Gastroesophageal sphincter (tissue), 4 donors: ENCODE measurements around the gene CACNA1F. TPM values are rescaled to one million over a fixed set of nuclear protein-coding genes. Genes with fewer than 3 reads are reported as not detected.

ENCODE experiments used
- ATAC-seq: fragments of 150-250 bp; one replicate; pipeline ENCODE4 v1.9.1; 2016; ENCODE audit warnings: mild to moderate bottlenecking, moderate library complexity
- H3K27ac ChIP-seq, 4 donors: fragments of 200-600 bp; sonication (generic) in 3 of 4; 1 replicate in 3 of 4; 2 replicates in 1 of 4; pipeline ENCODE4 v1.5.1; 2016 to 2019
- H3K27me3 ChIP-seq: fragments of 200-600 bp; sonication (generic); one replicate; pipeline ENCODE4 v1.5.1; 2019
- H3K36me3 ChIP-seq, 2 donors: fragments of 200-600 bp; sonication (generic); one replicate each; pipeline ENCODE4 v1.5.1; 2019; ENCODE audit warnings: control low read depth in 1 of 2
- H3K4me1 ChIP-seq, 3 donors: fragments of 200-600 bp; sonication (generic); 1 replicate in 2 of 3; 2 replicates in 1 of 3; pipeline ENCODE4 v1.5.1; 2016 to 2019; ENCODE audit warnings: control low read depth in 2 of 3
- H3K4me3 ChIP-seq, 2 donors: fragments of 200-600 bp; sonication (generic); one replicate each; pipeline ENCODE4 v1.5.1; 2019; ENCODE audit warnings: mild to moderate bottlenecking in 1 of 2, moderate library complexity in 1 of 2
- H3K9me3 ChIP-seq, 3 donors: fragments of 200-600 bp; sonication (generic); one replicate each; pipeline ENCODE4 v1.5.1; 2017 to 2019; ENCODE audit warnings: control low read depth in 2 of 3
- EP300 ChIP-seq: sonication (generic); formaldehyde crosslinking; IDR thresholded peaks from one replicate; pipeline ENCODE4 v1.6.1; 2017; ENCODE audit warnings: antibody characterized with exemption, mild to moderate bottlenecking
- POLR2A ChIP-seq, 2 donors: fragments of 450-650 bp; IDR thresholded peaks; one replicate each; pipeline ENCODE4 v1.6.1; 2017; ENCODE audit warnings: antibody characterized with exemption in 2 of 2, mild to moderate bottlenecking in 2 of 2, moderate library complexity in 1 of 2
- POLR2AphosphoS5 ChIP-seq: sonication (generic); formaldehyde crosslinking; IDR thresholded peaks from one replicate; pipeline ENCODE4 v1.6.1; 2017; ENCODE audit warnings: antibody characterized with exemption
- WGBS, 2 donors: methylation state at CpG; one replicate each; pipeline ENCODE4 v1.1.5; 2018; ENCODE audit warnings: low coverage in 1 of 2; 5-methylcytosine and 5-hydroxymethylcytosine counted together
- total RNA-seq, 4 donors: library from RNA; depleted of rRNA; stranded (reverse); fragments of >200 nt; gene quantifications; one replicate each; pipeline ENCODE4 v1.1.0, GENCODE V29; 2016
- TF ChIP-seq, protein P1 (sequence below), 4 experiments: fragments of 200-600 bp in 2 of 4; fragments of 450-650 bp in 2 of 4; sonication (generic) in 1 of 4; IDR thresholded peaks; one replicate each; pipeline ENCODE4 v1.5.1; 2017 to 2019; ENCODE audit warnings: antibody characterized with exemption in 4 of 4, mild to moderate bottlenecking in 2 of 4, moderate library complexity in 2 of 4

The CACNA1F gene
- total RNA-seq, 4 donors from 2014 or later: 1.7 TPM; not detected in 3

DNA sequence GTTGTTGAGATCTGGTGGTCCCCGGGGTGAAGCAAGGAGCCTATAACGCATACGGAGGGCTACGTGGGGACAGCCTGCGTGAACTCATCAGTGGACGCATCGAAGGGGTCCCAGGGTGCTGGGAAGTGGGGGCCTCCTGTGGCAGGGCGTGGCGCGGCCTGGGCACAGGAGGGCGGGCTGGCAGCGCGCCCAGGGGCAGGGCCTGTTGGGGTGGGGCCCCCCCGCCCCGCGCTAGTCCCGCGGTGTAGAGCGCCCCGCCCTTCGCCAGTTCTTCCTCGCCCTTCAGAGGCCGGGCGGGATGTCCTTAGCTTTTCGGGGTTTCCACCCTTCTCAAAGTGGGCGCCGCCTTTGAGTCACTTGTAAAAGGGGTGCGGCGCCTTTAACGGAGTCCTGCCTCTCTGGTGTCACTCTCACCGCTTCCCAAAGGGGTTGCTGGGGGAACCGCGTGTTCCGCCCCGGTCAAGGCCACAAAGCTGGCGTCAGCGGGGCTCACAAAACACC is 60.8 kb downstream of the CACNA1F start:
- 66% methylated on average over 12 of the region's 37 CpGs; no CpG with 5 or more reads in 1 of the 2 donors for WGBS, 2 donors
- H3K4me1 ChIP-seq: peaks cover 0 to 42% (median 3%) of the 10 kb centered on the region in 3 donors

DNA sequence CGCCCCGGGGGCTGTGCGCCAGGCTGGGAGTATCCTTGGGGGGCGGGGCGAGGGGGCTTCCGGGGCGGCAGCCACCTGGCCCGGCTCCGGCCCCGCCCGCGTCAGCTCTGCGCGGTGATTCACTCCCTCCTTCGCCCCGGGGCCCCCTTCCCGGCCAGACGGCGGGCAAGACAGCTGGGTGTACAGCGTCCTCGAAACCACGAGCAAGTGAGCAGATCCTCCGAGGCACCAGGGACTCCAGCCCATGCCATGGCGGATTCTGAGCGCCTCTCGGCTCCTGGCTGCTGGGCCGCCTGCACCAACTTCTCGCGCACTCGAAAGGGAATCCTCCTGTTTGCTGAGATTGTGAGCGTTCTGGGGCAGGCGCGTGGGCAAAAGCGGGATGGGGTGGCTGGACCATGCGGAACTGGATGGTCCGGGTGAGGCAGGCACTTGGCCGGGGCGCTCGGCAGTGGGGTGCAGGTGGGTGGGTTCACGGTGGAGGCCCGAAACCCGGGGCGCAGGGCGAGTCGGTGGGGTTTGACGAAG is 61.3 kb downstream of the CACNA1F start, which contains the start of gene PLP2:
Gene PLP2 (plus strand): TSS at position 147 of the 528 bp plus-strand sequence. CDS start 103 bp downstream, at position 250.
- Histone ChIP-seq H3K27ac (peak within 1 kb of the TSS; percentile 82 to 96 (median 93)), H3K27me3 (no peaks in the 10 kb centered on the region), H3K36me3 (peaks cover 0 to 32% of the 10 kb centered on the region in 2 donors), H3K4me1 (peaks cover 0 to 41% (median 3%) of the 10 kb centered on the region in 3 donors), H3K9me3 (no peaks in the 10 kb centered on the region), H3K4me3 (peak within 1 kb of the TSS; percentile 61 to 70)
- TF ChIP-seq POLR2A (IDR thresholded peaks at IDR 0.05) (peak; percentile 39 to 47), POLR2AphosphoS5 (peak; percentile 83), EP300 (no peak)
- TF ChIP-seq, protein P1, sequence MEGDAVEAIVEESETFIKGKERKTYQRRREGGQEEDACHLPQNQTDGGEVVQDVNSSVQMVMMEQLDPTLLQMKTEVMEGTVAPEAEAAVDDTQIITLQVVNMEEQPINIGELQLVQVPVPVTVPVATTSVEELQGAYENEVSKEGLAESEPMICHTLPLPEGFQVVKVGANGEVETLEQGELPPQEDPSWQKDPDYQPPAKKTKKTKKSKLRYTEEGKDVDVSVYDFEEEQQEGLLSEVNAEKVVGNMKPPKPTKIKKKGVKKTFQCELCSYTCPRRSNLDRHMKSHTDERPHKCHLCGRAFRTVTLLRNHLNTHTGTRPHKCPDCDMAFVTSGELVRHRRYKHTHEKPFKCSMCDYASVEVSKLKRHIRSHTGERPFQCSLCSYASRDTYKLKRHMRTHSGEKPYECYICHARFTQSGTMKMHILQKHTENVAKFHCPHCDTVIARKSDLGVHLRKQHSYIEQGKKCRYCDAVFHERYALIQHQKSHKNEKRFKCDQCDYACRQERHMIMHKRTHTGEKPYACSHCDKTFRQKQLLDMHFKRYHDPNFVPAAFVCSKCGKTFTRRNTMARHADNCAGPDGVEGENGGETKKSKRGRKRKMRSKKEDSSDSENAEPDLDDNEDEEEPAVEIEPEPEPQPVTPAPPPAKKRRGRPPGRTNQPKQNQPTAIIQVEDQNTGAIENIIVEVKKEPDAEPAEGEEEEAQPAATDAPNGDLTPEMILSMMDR (IDR thresholded peaks at IDR 0.05): no peak
- 32% methylated on average over 22 of the region's 46 CpGs; no CpG with 5 or more reads in 1 of the 2 donors for WGBS, 2 donors
- ATAC-seq: peak; percentile 59

More for the DNA sequence above, 60.8 kb downstream of the CACNA1F start:
- peak; percentile 77 for ATAC-seq
- no peaks in the 10 kb centered on the region for H3K9me3 ChIP-seq
- TF ChIP-seq, protein P1 (IDR thresholded peaks at IDR 0.05): peak in 1 of 4 experiments; percentile 4
- TF ChIP-seq POLR2AphosphoS5 (peak; percentile 28), EP300 (no peak)
- H3K27ac ChIP-seq: peak overlapping the region; percentile 82 to 96 (median 93)
- H3K27me3 ChIP-seq: no peaks in the 10 kb centered on the region
- peaks cover 0 to 32% of the 10 kb centered on the region in 2 donors for H3K36me3 ChIP-seq
- H3K4me3 ChIP-seq: peak overlapping the region; percentile 61 to 70

DNA sequence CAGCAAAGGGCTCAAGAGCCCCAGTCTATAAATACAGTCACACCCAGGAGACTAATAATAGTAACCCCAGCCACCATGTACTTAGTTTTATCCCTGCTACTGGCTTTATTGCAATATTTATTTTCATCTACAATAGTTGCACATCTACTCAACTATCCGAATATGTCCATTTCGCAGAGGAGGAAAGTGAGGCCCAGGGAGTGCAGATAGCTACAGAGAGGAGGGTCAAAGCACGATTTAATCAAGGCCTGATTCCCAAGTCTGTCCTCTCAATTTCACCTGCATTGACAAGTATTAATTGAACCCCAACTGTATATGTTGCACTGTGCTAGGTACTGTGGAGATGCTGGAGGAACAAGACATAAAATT is 65.4 kb downstream of the CACNA1F start:
- H3K27me3 ChIP-seq: no peaks in the 10 kb centered on the region
- peak overlapping the region; percentile 89 to 96 (median 92) for H3K27ac ChIP-seq
- TF ChIP-seq EP300: no peak
- TF ChIP-seq POLR2AphosphoS5: no peak
- TF ChIP-seq, protein P1 (IDR thresholded peaks at IDR 0.05): no peak
- no peak for TF ChIP-seq POLR2A (IDR thresholded peaks at IDR 0.05)
- H3K9me3 ChIP-seq: no peaks in the 10 kb centered on the region
- no peaks in the 10 kb centered on the region for H3K36me3 ChIP-seq
- ATAC-seq: no peak
- peaks cover 0 to 40% (median 0%) of the 10 kb centered on the region in 3 donors for H3K4me1 ChIP-seq
- H3K4me3 ChIP-seq: peak overlapping the region; percentile 42 to 51
- 53 to 71% methylated on average over 3 of the region's 3 CpGs for WGBS, 2 donors

DNA sequence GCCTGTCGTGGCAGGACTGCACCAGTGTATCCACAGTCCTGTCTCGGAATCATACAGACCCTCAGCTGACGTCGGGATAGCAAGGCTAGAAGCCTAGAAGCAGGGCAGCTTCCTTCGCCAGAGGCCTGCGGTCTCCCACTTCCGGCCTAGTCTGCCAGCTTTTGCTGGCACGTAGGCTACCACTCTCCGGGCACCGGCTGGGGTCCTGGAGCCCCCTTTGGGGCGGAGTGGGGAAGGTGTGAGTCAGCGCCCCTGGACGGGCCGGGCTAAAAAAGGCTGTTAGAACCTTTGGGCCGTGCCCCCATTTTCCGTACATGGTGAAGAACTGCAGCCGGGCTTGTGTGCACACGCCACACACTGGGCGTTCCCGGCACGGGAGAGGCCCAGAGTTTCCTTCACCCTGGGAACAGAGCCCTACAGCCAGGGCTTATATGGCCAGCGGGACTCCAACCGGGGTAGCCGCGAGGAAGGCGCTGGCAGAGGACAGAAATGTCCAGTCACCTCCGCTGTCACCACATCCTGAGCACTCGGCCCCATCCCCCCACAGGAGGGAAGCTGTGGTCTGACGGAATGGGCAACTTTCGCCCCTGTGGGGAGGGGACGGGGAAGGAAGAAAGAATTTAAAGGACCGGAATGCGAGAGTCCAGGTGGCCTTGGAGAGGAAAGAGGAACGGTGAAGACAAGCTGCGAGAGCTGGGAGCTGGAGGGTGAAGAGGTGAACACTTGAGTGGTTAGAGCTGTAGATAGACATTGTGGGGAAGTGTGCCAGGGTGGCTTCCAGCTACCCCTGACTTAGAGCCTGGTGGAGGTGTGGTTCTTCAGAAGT is 66.0 kb downstream of the CACNA1F start:
- peak overlapping the region; percentile 89 to 96 (median 92) for H3K27ac ChIP-seq
- no peaks in the 10 kb centered on the region for H3K27me3 ChIP-seq
- H3K4me3 ChIP-seq: peak overlapping the region; percentile 42 to 51
- WGBS, 2 donors: 0% methylated on average over 7 of the region's 35 CpGs; no CpG with 5 or more reads in 1 of the 2 donors
- ATAC-seq: peak; percentile 73
- TF ChIP-seq POLR2AphosphoS5 (peak; percentile 72), POLR2A (IDR thresholded peaks at IDR 0.05) (peak; percentile 58 to 62), EP300 (no peak)
- TF ChIP-seq, protein P1 (IDR thresholded peaks at IDR 0.05): no peak
- H3K36me3 ChIP-seq: no peaks in the 10 kb centered on the region
- no peaks in the 10 kb centered on the region for H3K9me3 ChIP-seq
- peaks cover 0 to 38% (median 0%) of the 10 kb centered on the region in 3 donors for H3K4me1 ChIP-seq
